HEK293 (cell line): ENCODE data around the gene AP5S1.

ENCODE experiments used
- ATF2 ChIP-seq: fragments of 450-650 bp; formaldehyde crosslinking; IDR thresholded peaks from 2 replicates; pipeline ENCODE4 v1.5.1; 2016; ENCODE audit warnings: missing biosample characterization, missing genetic modification characterization, low read depth
- ZNF510 ChIP-seq: fragments of 450-650 bp; formaldehyde crosslinking; IDR thresholded peaks from 2 replicates; pipeline ENCODE4 v1.5.1; 2018; ENCODE audit warnings: mild to moderate bottlenecking, missing genetic modification characterization, missing biosample characterization; ENCODE audit not compliant: insufficient replicate concordance
- TF ChIP-seq, protein P1 (sequence below): fragments of 450-650 bp; formaldehyde crosslinking; IDR thresholded peaks from 2 replicates; pipeline ENCODE4 v1.5.1; 2016; ENCODE audit warnings: missing biosample characterization, missing genetic modification characterization
- TF ChIP-seq, protein P2 (sequence below): fragments of 450-650 bp; formaldehyde crosslinking; IDR thresholded peaks from 2 replicates; pipeline ENCODE4 v1.5.1; 2016; ENCODE audit warnings: missing biosample characterization, missing genetic modification characterization

DNA sequence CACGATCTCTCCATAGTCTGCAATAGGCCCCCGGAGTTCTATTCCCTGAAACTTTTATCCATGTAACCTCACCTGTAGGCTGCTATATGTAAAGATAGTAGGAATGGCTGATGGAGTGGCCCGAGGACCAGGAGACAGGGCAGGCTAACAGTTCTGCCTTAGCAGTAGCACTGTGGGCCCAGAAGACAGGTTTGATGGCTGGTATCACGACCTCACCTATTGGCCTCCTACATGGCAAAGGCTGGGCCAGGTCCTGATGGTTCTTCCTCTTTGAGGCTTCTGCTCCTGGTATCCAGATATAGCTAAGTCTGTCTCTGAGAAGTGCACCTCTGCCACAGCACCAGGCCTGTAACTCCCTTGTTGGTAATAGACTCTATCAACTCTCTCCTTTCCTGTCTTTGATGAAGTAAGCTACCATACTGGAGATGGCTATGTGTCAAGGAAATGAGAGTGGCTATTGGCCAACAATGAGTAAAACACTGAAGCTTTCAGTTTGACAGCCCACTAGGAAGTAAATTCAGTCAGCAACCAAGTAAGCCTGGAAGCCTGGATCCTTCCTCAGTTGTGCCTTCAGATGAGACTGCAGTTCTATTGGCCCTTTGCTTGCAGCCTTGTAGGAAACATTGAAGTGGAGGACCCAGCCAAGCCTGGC is 44.8 kb upstream of the AP5S1 start:
- TF ChIP-seq, protein P1, sequence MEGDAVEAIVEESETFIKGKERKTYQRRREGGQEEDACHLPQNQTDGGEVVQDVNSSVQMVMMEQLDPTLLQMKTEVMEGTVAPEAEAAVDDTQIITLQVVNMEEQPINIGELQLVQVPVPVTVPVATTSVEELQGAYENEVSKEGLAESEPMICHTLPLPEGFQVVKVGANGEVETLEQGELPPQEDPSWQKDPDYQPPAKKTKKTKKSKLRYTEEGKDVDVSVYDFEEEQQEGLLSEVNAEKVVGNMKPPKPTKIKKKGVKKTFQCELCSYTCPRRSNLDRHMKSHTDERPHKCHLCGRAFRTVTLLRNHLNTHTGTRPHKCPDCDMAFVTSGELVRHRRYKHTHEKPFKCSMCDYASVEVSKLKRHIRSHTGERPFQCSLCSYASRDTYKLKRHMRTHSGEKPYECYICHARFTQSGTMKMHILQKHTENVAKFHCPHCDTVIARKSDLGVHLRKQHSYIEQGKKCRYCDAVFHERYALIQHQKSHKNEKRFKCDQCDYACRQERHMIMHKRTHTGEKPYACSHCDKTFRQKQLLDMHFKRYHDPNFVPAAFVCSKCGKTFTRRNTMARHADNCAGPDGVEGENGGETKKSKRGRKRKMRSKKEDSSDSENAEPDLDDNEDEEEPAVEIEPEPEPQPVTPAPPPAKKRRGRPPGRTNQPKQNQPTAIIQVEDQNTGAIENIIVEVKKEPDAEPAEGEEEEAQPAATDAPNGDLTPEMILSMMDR = no peak
- TF ChIP-seq ATF2 (tag by site-specific recombination) = no peak
- TF ChIP-seq, protein P2, sequence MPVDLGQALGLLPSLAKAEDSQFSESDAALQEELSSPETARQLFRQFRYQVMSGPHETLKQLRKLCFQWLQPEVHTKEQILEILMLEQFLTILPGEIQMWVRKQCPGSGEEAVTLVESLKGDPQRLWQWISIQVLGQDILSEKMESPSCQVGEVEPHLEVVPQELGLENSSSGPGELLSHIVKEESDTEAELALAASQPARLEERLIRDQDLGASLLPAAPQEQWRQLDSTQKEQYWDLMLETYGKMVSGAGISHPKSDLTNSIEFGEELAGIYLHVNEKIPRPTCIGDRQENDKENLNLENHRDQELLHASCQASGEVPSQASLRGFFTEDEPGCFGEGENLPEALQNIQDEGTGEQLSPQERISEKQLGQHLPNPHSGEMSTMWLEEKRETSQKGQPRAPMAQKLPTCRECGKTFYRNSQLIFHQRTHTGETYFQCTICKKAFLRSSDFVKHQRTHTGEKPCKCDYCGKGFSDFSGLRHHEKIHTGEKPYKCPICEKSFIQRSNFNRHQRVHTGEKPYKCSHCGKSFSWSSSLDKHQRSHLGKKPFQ (tag by site-specific recombination) = no peak
- TF ChIP-seq ZNF510 = no peak
